ENCODE data around the gene ZBTB42. TPM values are rescaled to one million over a fixed set of nuclear protein-coding genes. Genes with fewer than 3 reads are reported as not detected.
A peak's percentile ranks its signal among the peaks of the same experiment; 100 is the strongest.

The ZBTB42 gene
- total RNA-seq, 1 experiment from 2014 or later, result 6.4 TPM

- CTCF ChIA-PET, result interaction anchor here (0.9 to 6.2 kb wide), 8 partner anchors 20 to 66 kb away, joined by 3 to 67 read pairs (median 4); partner anchors contain the start of gene SIVA1
- ATAC-seq (no peak), DNase-seq (ENCODE audit: low spot score) (no peak)
- POLR2A ChIA-PET, result no interaction called here
- peaks cover 49% of the 10 kb centered on the region for H3K4me1 Mint-ChIP-seq
- H3K36me3 Mint-ChIP-seq, result no peaks in the 10 kb centered on the region
- H3K27ac Mint-ChIP-seq, result no peak overlapping the region
- H3K27me3 Mint-ChIP-seq (ENCODE audit: low read depth), result peaks cover 57% of the 10 kb centered on the region
- no peaks in the 10 kb centered on the region for H3K9me3 Mint-ChIP-seq
- H3K4me3 Mint-ChIP-seq, result peak overlapping the region; percentile 48
- TF ChIP-seq, protein P1, sequence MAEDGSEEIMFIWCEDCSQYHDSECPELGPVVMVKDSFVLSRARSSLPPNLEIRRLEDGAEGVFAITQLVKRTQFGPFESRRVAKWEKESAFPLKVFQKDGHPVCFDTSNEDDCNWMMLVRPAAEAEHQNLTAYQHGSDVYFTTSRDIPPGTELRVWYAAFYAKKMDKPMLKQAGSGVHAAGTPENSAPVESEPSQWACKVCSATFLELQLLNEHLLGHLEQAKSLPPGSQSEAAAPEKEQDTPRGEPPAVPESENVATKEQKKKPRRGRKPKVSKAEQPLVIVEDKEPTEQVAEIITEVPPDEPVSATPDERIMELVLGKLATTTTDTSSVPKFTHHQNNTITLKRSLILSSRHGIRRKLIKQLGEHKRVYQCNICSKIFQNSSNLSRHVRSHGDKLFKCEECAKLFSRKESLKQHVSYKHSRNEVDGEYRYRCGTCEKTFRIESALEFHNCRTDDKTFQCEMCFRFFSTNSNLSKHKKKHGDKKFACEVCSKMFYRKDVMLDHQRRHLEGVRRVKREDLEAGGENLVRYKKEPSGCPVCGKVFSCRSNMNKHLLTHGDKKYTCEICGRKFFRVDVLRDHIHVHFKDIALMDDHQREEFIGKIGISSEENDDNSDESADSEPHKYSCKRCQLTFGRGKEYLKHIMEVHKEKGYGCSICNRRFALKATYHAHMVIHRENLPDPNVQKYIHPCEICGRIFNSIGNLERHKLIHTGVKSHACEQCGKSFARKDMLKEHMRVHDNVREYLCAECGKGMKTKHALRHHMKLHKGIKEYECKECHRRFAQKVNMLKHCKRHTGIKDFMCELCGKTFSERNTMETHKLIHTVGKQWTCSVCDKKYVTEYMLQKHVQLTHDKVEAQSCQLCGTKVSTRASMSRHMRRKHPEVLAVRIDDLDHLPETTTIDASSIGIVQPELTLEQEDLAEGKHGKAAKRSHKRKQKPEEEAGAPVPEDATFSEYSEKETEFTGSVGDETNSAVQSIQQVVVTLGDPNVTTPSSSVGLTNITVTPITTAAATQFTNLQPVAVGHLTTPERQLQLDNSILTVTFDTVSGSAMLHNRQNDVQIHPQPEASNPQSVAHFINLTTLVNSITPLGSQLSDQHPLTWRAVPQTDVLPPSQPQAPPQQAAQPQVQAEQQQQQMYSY (CRISPR knock-in tag; IDR thresholded peaks at IDR 0.05), result no peak
- TF ChIP-seq RORB (CRISPR knock-in tag; IDR thresholded peaks at IDR 0.05), result no peak
- TF ChIP-seq, protein P2, sequence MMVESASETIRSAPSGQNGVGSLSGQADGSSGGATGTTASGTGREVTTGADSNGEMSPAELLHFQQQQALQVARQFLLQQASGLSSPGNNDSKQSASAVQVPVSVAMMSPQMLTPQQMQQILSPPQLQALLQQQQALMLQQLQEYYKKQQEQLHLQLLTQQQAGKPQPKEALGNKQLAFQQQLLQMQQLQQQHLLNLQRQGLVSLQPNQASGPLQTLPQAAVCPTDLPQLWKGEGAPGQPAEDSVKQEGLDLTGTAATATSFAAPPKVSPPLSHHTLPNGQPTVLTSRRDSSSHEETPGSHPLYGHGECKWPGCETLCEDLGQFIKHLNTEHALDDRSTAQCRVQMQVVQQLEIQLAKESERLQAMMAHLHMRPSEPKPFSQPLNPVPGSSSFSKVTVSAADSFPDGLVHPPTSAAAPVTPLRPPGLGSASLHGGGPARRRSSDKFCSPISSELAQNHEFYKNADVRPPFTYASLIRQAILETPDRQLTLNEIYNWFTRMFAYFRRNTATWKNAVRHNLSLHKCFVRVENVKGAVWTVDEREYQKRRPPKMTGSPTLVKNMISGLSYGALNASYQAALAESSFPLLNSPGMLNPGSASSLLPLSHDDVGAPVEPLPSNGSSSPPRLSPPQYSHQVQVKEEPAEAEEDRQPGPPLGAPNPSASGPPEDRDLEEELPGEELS (CRISPR knock-in tag; IDR thresholded peaks at IDR 0.05), result no peak
- TF ChIP-seq, protein P3, sequence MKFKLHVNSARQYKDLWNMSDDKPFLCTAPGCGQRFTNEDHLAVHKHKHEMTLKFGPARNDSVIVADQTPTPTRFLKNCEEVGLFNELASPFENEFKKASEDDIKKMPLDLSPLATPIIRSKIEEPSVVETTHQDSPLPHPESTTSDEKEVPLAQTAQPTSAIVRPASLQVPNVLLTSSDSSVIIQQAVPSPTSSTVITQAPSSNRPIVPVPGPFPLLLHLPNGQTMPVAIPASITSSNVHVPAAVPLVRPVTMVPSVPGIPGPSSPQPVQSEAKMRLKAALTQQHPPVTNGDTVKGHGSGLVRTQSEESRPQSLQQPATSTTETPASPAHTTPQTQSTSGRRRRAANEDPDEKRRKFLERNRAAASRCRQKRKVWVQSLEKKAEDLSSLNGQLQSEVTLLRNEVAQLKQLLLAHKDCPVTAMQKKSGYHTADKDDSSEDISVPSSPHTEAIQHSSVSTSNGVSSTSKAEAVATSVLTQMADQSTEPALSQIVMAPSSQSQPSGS (CRISPR knock-in tag; IDR thresholded peaks at IDR 0.05; ENCODE audit: borderline replicate concordance, low read depth), result no peak
- no peak for TF ChIP-seq NR2C2 (CRISPR knock-in tag; IDR thresholded peaks at IDR 0.05)
- TF ChIP-seq EMX1 (CRISPR knock-in tag; IDR thresholded peaks at IDR 0.05), result no peak
- no peak for TF ChIP-seq CTCF (IDR thresholded peaks at IDR 0.05)
- TF ChIP-seq OVOL2 (CRISPR knock-in tag; IDR thresholded peaks at IDR 0.05; ENCODE audit: borderline replicate concordance), result no peak
- no peak for TF ChIP-seq ESRRA (CRISPR knock-in tag; IDR thresholded peaks at IDR 0.05; ENCODE audit: borderline replicate concordance)
- TF ChIP-seq IRF2 (CRISPR knock-in tag; IDR thresholded peaks at IDR 0.05; ENCODE audit: borderline replicate concordance, low read depth), result no peak
Observed at GRCh38 chr14:104797115-104798044, 3.5 kb upstream of the ZBTB42 start.

DNA sequence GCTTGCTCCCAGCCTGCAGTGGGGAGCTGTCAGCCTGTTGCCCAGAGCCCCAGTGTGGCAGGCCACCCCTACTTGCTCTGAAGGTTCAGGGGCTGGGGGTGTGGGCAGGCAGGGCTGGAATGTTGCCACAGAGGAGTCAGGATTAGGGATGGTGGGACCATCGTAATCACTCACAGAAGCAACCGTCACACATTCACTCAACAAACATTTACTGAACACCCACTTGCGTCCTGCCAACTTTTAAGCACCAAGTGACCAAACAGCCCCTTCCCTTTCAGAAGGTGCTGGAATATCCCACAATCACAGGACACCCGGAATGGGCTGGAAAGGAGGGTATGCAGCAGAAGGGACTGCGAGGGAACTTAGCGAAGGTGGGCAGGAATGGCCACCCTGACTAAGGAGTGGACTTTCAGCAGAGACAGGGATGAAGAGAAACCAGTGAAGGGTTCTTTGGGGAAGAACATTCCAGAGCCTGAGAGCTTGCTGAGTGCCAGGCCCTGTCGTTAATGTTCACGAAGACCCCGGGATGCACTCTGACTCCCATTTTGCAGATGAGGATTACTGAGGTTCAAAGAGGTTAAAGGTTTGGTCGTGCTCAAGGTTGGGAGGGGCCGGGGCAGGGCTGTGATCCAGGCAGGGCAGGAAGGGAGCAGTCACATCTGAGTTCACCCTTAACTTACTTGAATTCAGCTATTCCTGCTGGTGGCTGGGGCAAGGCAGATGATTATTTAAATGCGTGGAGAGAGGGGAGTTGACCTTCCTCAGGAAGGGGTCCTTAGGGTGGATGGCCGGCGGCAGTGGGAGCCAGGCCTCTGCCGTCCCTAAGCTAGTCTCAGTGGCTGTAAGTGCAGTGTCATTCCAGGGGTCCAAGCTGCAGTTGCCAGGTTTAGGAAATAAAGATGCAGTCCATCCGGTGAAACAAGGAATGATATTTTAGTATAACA, 2.3 kb upstream of the ZBTB42 start:
- H3K9me3 Mint-ChIP-seq, result no peaks in the 10 kb centered on the region
- H3K4me3 Mint-ChIP-seq, result peak overlapping the region; percentile 88
- H3K36me3 Mint-ChIP-seq, result no peaks in the 10 kb centered on the region
- peaks cover 65% of the 10 kb centered on the region for H3K27me3 Mint-ChIP-seq (ENCODE audit: low read depth)
- POLR2A ChIA-PET, result no interaction called here
- peaks cover 43% of the 10 kb centered on the region for H3K4me1 Mint-ChIP-seq
- CTCF ChIA-PET, result interaction anchor here (0.9 to 6.2 kb wide), 6 partner anchors 22 to 68 kb away, joined by 3 to 67 read pairs (median 4); partner anchors contain the start of gene SIVA1
- no peak for DNase-seq (ENCODE audit: low spot score)
- ATAC-seq, result no peak
- no peak for TF ChIP-seq TCF7 (CRISPR knock-in tag; IDR thresholded peaks at IDR 0.05; ENCODE audit: low read depth)
- no peak for TF ChIP-seq ZNF263 (CRISPR knock-in tag; IDR thresholded peaks at IDR 0.05; ENCODE audit: low read depth)
- TF ChIP-seq, protein P4, sequence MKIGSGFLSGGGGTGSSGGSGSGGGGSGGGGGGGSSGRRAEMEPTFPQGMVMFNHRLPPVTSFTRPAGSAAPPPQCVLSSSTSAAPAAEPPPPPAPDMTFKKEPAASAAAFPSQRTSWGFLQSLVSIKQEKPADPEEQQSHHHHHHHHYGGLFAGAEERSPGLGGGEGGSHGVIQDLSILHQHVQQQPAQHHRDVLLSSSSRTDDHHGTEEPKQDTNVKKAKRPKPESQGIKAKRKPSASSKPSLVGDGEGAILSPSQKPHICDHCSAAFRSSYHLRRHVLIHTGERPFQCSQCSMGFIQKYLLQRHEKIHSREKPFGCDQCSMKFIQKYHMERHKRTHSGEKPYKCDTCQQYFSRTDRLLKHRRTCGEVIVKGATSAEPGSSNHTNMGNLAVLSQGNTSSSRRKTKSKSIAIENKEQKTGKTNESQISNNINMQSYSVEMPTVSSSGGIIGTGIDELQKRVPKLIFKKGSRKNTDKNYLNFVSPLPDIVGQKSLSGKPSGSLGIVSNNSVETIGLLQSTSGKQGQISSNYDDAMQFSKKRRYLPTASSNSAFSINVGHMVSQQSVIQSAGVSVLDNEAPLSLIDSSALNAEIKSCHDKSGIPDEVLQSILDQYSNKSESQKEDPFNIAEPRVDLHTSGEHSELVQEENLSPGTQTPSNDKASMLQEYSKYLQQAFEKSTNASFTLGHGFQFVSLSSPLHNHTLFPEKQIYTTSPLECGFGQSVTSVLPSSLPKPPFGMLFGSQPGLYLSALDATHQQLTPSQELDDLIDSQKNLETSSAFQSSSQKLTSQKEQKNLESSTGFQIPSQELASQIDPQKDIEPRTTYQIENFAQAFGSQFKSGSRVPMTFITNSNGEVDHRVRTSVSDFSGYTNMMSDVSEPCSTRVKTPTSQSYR (CRISPR knock-in tag; IDR thresholded peaks at IDR 0.05), result no peak
- H3K27ac Mint-ChIP-seq, result no peak overlapping the region

Measured in WTC11 (cell line).